Measurements from ENCODE around the gene CFAP100.

CFAP100 gene

GRCh38 chr3:126484148-126484547 is 89.4 kb downstream of the CFAP100 start:
- DNase-seq, result no peak

DNA sequence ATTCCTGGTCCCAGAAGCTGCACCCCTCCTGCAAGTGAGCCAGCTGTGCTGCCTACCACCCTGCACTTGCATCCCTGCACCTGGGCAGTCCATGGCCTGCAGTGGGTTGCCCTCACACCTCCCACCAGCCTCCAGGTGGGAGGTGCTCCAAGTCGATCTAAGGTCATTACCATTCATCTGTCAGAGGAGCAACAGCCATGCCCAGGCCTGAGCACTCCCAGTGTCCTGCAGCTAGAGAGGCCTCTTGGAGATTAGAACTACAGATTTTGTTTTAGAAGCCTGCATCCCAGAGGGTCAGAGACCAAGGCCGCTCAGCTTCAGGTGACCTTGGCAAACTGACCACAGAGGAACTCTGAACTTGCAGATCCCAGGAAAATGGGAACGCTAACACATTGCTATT is 90.0 kb downstream of the CFAP100 start:
- DNase-seq, result no peak

DNA sequence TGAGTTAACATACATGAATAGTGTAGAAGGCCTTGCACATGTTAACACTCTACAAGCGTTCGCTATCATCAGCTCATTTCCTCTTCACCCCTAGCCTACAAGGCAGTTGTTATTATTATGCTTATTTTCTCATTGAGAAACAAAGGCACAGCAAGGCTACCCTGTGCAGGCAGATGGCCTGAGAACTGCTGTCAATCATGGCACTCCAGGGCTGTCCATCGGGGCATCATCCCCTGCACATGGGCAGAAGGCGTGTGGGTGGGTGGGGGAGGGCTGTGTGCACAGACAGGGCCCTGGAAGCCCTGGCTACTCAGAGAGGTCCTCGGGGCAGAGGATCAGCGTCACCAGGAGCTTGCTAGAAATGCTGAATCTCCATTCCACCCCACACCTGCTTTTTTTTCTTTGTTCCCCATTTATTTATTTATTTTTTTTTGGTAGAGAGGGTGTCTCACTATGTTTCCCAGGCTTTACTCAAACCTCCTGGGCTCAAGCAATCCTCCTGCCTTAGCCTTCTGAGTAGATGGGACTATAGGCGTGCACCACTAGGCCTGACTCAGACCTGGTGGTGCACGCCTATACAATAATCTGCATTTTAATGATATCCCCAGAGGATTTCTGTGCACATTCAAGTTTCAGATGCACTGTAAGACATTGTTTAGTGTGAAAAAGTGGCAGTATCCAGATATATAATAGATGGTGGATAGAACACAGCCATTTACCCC is 90.6 kb downstream of the CFAP100 start:
- DNase-seq, result no peak

DNA sequence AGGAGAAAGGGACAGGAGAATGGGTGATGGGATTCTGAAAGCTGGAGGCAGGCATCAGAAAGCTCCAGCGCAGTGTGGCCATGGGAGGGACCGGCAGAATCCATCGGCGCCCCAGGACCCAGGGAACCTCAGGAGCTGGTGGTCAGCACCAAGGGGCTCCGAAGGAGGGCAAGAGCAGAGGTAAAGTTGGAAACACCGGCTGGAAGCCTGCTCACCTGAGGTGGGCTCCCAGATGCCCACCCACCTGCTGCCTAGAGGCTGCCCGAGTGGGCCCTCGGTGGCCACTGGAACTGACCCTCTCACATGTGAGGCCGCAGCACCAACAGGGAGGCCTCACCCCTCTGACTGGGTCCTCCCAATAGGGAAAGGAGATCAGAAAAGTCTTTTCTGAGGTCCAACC is 91.2 kb downstream of the CFAP100 start:
- DNase-seq, result no peak
